Measurements from ENCODE around the gene SPRY4. TPM values are rescaled to one million over a fixed set of nuclear protein-coding genes. Genes with fewer than 3 reads are reported as not detected.

SPRY4 gene
- total RNA-seq, 1 donor: 1.3 TPM

- no peak for DNase-seq (ENCODE audit: low read depth in 2 of 3, low spot score in 2 of 3)
Measured at GRCh38 chr5:142295960-142296860, 28.6 kb downstream of the SPRY4 start.

- DNase-seq (ENCODE audit: low read depth in 2 of 3, low spot score in 2 of 3): no peak
Measured at GRCh38 chr5:142295084-142295758, 29.6 kb downstream of the SPRY4 start.

GRCh38 chr5:142293486-142293885 is 31.3 kb downstream of the SPRY4 start:
- DNase-seq (ENCODE audit: low read depth in 2 of 3, low spot score in 2 of 3): no peak

- no peak for DNase-seq (ENCODE audit: low read depth in 2 of 3, low spot score in 2 of 3)
Measured at GRCh38 chr5:142292808-142293207, 32.0 kb downstream of the SPRY4 start.

GRCh38 chr5:142292249-142292648 is 32.6 kb downstream of the SPRY4 start:
- DNase-seq (ENCODE audit: low read depth in 2 of 3, low spot score in 2 of 3): no peak

- no peak for DNase-seq (ENCODE audit: low read depth in 2 of 3, low spot score in 2 of 3)
Measured at GRCh38 chr5:142290577-142291299, 34.1 kb downstream of the SPRY4 start.

- DNase-seq (ENCODE audit: low read depth in 2 of 3, low spot score in 2 of 3): no peak
Measured at GRCh38 chr5:142289708-142290576, 34.9 kb downstream of the SPRY4 start.

- no peak for DNase-seq (ENCODE audit: low read depth in 2 of 3, low spot score in 2 of 3)
Measured at GRCh38 chr5:142287973-142288313, 36.9 kb downstream of the SPRY4 start.

GRCh38 chr5:142287096-142287972 is 37.5 kb downstream of the SPRY4 start:
- peak in 2 of 3 donors; percentile 8 to 18 for DNase-seq (ENCODE audit: low read depth in 2 of 3, low spot score in 2 of 3)

- DNase-seq (ENCODE audit: low read depth in 2 of 3, low spot score in 2 of 3): no peak
Measured at GRCh38 chr5:142286111-142286510, 38.7 kb downstream of the SPRY4 start.

GRCh38 chr5:142283304-142283703 is 41.5 kb downstream of the SPRY4 start:
- DNase-seq (ENCODE audit: low read depth in 2 of 3, low spot score in 2 of 3): peak in 1 of 3 donors; percentile 8

GRCh38 chr5:142281966-142282365 is 42.9 kb downstream of the SPRY4 start:
- no peak for DNase-seq (ENCODE audit: low read depth in 2 of 3, low spot score in 2 of 3)

- no peak for DNase-seq (ENCODE audit: low read depth in 2 of 3, low spot score in 2 of 3)
Measured at GRCh38 chr5:142281008-142281367, 43.8 kb downstream of the SPRY4 start.

- DNase-seq (ENCODE audit: low read depth in 2 of 3, low spot score in 2 of 3): no peak
Measured at GRCh38 chr5:142280066-142281007, 44.5 kb downstream of the SPRY4 start.

GRCh38 chr5:142278627-142279026 is 46.2 kb downstream of the SPRY4 start:
- no peak for DNase-seq (ENCODE audit: low read depth in 2 of 3, low spot score in 2 of 3)

GRCh38 chr5:142277796-142278195 is 47.0 kb downstream of the SPRY4 start:
- DNase-seq (ENCODE audit: low read depth in 2 of 3, low spot score in 2 of 3): no peak

GRCh38 chr5:142276517-142276916 is 48.3 kb downstream of the SPRY4 start:
- DNase-seq (ENCODE audit: low read depth in 2 of 3, low spot score in 2 of 3): no peak

GRCh38 chr5:142275496-142275895 is 49.3 kb downstream of the SPRY4 start:
- DNase-seq (ENCODE audit: low read depth in 2 of 3, low spot score in 2 of 3): no peak
